HG02571 (cell line): ENCODE results near the gene TSR2.
"Not testable (repeated sequence)": the region's sequence is repeated elsewhere in the genome, so short reads cannot be mapped to it uniquely, and the experiment has no call there.

Experiments
- ATAC-seq: cut with Tn5 transposase; IDR thresholded peaks from one replicate; pipeline ENCODE4 v1.9.1; 2021; ENCODE audit warnings: mild to moderate bottlenecking, moderate library complexity; ENCODE audit not compliant: unreplicated experiment

Gene TSR2

GRCh38 chrX:54470054-54470760 is 30.0 kb downstream of the TSR2 start:
- no peak for ATAC-seq

- no peak for ATAC-seq
Measured at GRCh38 chrX:54473993-54474859, 34.0 kb downstream of the TSR2 start.

DNA sequence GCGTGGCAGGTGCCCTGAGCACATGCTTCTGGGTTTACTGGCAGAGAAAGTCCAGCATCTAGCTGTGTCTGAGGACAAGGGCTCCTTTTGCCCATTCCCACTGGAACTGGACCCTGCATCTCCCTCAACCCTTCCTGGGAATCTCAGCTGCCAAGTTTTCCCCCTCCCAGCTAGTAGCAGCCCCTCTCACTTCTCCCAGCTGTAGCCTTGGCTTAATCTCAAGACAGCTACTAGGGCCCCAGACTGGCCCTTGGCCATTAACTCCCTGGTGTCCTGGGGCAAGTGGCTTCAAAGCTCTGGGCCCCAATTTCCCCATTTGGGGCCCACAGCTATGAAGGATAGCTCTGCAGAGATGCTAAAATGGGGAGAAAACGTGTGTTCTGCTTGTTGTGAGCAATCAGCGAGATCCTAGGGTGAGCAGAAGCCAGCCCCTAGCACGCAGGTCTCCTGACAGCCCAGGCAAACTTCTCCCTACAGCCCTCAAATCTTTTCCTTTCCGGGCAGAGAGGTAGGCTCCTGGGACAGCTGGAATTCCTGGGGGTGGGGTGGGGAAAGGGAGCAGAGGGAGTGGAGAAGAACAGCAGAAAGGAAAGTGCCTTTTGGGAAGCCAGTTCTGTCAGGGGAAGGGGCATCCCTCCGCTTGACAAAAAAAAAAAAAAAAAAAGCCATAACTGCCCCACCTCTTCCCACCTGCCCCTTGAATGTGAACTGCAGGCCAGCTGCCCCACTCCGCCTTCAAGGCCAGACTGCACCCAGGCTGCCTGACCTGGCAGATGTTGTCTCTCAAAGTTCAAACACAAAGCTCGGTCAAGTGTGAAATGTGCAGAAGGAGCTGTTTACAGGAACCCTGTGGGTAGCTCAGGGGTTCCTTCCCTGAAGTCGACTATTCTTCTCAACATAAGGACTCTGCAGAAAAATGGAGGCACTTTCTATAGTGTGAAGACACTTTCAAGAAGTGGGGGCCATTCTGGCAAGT is 39.2 kb downstream of the TSR2 start:
- ATAC-seq: no peak

DNA sequence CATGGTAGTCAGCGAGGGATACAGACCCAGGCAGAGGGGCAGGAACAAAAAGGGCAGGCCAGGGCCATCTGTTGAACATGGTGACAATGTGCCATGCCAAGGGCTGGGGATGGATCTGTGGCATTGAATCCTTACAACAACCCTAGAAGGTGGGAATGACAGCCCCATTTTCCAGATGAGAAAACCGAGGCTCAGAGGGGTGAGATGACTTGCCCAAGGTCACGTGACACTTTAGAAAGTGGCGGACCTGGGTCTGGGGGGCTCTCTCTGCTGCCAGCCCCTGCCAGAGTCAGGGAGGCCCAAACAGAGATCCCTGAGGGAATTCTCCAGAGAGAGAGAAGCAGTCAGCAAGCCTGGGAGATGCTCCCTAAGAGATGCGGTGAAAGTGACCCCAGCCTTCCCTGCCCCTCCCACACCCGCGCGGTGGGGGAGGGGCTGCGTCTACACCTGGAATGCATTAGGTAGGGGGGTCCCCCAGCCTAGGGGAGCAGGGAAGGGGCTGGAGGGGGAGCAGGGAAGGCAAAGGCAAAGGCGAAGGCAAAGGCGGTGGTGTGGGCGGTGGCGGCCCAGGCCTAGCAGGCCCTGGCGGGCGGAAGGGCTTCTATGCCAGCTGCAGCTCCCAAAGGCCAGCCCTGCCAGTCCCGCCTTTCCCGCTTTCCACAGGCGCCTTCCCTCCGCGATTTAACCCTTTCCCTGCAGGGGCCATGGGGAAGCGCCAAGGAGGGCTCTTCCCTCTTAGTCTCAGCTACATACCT is 42.8 kb downstream of the TSR2 start:
- no peak for ATAC-seq

DNA sequence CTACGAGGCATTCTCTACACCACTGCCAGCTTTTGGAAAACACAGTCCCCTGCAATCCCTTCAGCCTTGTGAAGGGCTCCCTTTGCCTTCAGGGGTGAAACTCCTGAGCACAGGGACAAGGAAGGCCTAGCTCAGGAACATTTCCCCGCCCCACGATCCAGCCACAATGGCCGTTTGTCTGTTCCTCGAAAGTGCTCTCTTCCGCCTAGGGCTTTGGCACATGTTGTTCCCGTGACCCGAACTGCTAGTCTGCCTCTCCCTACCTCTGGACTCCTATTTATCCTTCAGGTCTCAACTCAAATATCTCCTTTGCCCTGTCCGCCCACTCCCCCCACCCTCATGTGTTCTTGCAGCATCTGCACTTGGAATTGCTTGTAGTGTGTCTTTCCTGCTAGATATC is 43.7 kb downstream of the TSR2 start:
- no peak for ATAC-seq

GRCh38 chrX:54484666-54485065 is 44.5 kb downstream of the TSR2 start:
- ATAC-seq: no peak

- ATAC-seq: not testable (repeated sequence)
Measured at GRCh38 chrX:54489819-54490218, 49.6 kb downstream of the TSR2 start.

- no peak for ATAC-seq
Measured at GRCh38 chrX:54492340-54492739, 52.1 kb downstream of the TSR2 start.

GRCh38 chrX:54494166-54494988 is 54.2 kb downstream of the TSR2 start:
- no peak for ATAC-seq
